Fibroblast of lung (primary cell): ENCODE measurements around the gene ST6GAL2. TPM values are rescaled to one million over a fixed set of nuclear protein-coding genes. Genes with fewer than 3 reads are reported as not detected.
A peak's percentile ranks its signal among the peaks of the same experiment; 100 is the strongest.

ENCODE experiments used
- DNase-seq, 2 donors: peaks; one replicate each; pipeline versions ENCODE4 v3.0.0 to v3.0.0-alpha.2; 2010; ENCODE audit warnings: low read depth in 2 of 2
- H2AFZ ChIP-seq: 2 replicates; pipeline ENCODE4 v1.5.1; 2012; ENCODE audit warnings: low read length, control low read depth, inconsistent platforms
- H3K27ac ChIP-seq: 2 replicates; pipeline ENCODE4 v1.5.1; 2011; ENCODE audit warnings: low read length, control low read depth; ENCODE audit not compliant: insufficient read depth
- H3K27me3 ChIP-seq: 2 replicates; pipeline ENCODE4 v1.5.1; 2011; ENCODE audit warnings: mild to moderate bottlenecking, low read length; ENCODE audit not compliant: control insufficient read depth, insufficient read depth
- H3K36me3 ChIP-seq: 2 replicates; pipeline ENCODE4 v1.5.1; 2011; ENCODE audit warnings: low read length; ENCODE audit not compliant: control insufficient read depth, insufficient read depth
- H3K4me1 ChIP-seq: 2 replicates; pipeline ENCODE4 v1.5.1; 2011; ENCODE audit warnings: low read length; ENCODE audit not compliant: control insufficient read depth, insufficient read depth; ENCODE audit errors: extremely low read depth
- H3K4me2 ChIP-seq: 2 replicates; pipeline ENCODE4 v1.5.1; 2011; ENCODE audit warnings: low read length, control low read depth; ENCODE audit not compliant: insufficient read depth; ENCODE audit errors: extremely low read depth
- H3K4me3 ChIP-seq, 4 experiments: fragments of 200-600 bp in 1 of 4; sonication (generic) in 1 of 4; replicated peaks in 1 of 4; 2 replicates each; pipeline ENCODE4 v1.5.1; 2011 to 2016; ENCODE audit warnings: low read length in 4 of 4, low read depth in 3 of 4, mild to moderate bottlenecking in 3 of 4, control low read depth in 2 of 4, inconsistent platforms in 1 of 4, mixed read lengths in 1 of 4; ENCODE audit not compliant: insufficient read depth in 1 of 4; ENCODE audit errors: control extremely low read depth in 1 of 4
- H3K79me2 ChIP-seq: 2 replicates; pipeline ENCODE4 v1.5.1; 2012; ENCODE audit warnings: mild to moderate bottlenecking, low read length, inconsistent platforms; ENCODE audit not compliant: control insufficient read depth, insufficient read depth
- H3K9ac ChIP-seq: 2 replicates; pipeline ENCODE4 v1.5.1; 2011; ENCODE audit warnings: mild to moderate bottlenecking, low read length, control low read depth; ENCODE audit not compliant: insufficient read depth
- H3K9me3 ChIP-seq: 2 replicates; pipeline ENCODE4 v1.5.1; 2012; ENCODE audit warnings: low read depth, low read length; ENCODE audit not compliant: control insufficient read depth, insufficient read depth
- H4K20me1 ChIP-seq: 2 replicates; pipeline ENCODE4 v1.5.1; 2011; ENCODE audit warnings: low read length; ENCODE audit not compliant: control insufficient read depth, insufficient read depth; ENCODE audit errors: extremely low read depth
- EZH2 ChIP-seq: IDR thresholded peaks from 2 replicates; pipeline ENCODE4 v1.5.1; 2012; ENCODE audit warnings: low read length, control low read depth, mild to moderate bottlenecking; ENCODE audit errors: missing control alignments
- polyA minus RNA-seq: library from RNA; depleted of rRNA, polyadenylated mRNA; stranded (reverse); fragments of >200 nt; gene quantifications from 2 replicates; pipeline ENCODE4 v1.2.3, GENCODE V29; 2011; ENCODE audit warnings: low replicate concordance
- polyA plus RNA-seq, 2 donors: library from polyadenylated mRNA; depleted of rRNA in 1 of 2; stranded (reverse) in 1 of 2; unstranded in 1 of 2; fragments of >200 nt; gene quantifications; 2 replicates each; pipeline ENCODE4 v1.2.1, GENCODE V29; 2011 to 2012; ENCODE audit warnings: missing spikeins in 1 of 2
- total RNA-seq: library from RNA; depleted of rRNA; stranded (reverse); fragments of >200 nt; gene quantifications from 2 replicates; pipeline ENCODE4 v1.2.1, GENCODE V29; 2014
- TF ChIP-seq, protein P1 (sequence below), 2 donors: IDR thresholded peaks in 1 of 2; conservative IDR thresholded peaks in 1 of 2; 1 replicate in 1 of 2; 2 replicates in 1 of 2; pipeline ENCODE4 v1.5.1; 2011 to 2012; ENCODE audit warnings: low read length in 2 of 2, control low read depth in 1 of 2, inconsistent platforms in 1 of 2, low read depth in 1 of 2, mild to moderate bottlenecking in 1 of 2

The ST6GAL2 gene
- total RNA-seq (not detected in 2 replicates), polyA plus RNA-seq (not detected in 2 replicates), polyA minus RNA-seq (not detected in 2 replicates)
- polyA plus RNA-seq (2012), result not detected in 2 replicates

DNA sequence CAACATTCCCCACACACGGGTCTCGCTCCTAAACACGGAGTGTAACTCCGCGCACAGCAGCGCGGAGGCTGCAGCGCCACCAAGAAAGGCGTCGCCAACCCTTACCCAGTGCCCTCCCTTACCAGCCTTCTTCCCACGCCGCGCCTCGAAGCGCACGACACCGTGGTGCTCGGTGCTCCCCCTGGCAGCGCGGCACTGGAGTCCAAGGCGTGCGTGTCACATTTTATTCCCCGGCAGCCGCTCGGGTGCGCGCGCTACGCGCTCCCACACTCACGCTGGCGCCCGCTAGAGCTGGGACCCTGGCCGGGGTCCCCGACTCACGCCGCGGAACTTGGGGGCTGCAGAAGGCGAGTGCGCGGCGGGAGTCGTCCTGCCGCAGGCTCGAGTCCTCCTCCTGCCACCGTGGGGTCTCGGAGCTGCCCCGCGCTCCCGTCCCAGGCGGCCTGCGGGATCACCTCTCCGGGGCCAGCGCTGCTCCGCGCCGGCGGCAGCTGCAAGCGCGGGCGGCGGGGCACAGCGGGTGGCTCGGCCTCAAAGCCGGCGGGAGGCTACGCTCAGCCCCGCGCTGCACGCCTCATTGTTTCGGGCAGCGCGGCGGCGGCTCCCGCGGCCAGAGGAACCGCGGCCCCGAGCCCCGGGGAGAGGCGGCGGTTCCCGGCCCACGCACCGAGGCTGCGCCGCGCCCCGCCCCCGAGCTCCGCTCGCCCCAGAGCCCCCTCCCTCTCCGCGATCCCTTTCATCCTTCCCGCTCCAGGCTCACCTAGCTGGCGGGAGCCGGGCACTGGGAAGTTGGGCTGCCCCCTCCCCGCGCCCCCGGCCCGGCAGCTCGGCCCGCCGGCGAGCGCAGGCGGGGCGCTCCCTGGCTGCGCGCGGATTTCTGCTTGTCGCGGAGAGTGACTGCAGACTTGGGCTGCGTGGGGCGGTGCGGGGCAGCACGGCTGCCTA, at the start of gene ST6GAL2:
ST6GAL2 (minus strand) TSS at position 197 of the 945 bp plus-strand sequence. CDS start 42,190 bp downstream, outside the sequence.
- H3K27ac ChIP-seq, result no peak within 1 kb of the TSS
- no peaks in the 10 kb centered on the region for H3K36me3 ChIP-seq
- DNase-seq, result peak in 1 of 2 donors; percentile 30
- no peak within 1 kb of the TSS for H3K9ac ChIP-seq
- peaks cover 7% of the 10 kb centered on the region for H3K27me3 ChIP-seq
- no peaks in the 10 kb centered on the region for H4K20me1 ChIP-seq
- TF ChIP-seq, protein P1, sequence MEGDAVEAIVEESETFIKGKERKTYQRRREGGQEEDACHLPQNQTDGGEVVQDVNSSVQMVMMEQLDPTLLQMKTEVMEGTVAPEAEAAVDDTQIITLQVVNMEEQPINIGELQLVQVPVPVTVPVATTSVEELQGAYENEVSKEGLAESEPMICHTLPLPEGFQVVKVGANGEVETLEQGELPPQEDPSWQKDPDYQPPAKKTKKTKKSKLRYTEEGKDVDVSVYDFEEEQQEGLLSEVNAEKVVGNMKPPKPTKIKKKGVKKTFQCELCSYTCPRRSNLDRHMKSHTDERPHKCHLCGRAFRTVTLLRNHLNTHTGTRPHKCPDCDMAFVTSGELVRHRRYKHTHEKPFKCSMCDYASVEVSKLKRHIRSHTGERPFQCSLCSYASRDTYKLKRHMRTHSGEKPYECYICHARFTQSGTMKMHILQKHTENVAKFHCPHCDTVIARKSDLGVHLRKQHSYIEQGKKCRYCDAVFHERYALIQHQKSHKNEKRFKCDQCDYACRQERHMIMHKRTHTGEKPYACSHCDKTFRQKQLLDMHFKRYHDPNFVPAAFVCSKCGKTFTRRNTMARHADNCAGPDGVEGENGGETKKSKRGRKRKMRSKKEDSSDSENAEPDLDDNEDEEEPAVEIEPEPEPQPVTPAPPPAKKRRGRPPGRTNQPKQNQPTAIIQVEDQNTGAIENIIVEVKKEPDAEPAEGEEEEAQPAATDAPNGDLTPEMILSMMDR (conservative IDR thresholded peaks at IDR 0.05 in 1 of 2, IDR thresholded peaks at IDR 0.05 in 1 of 2; ENCODE audit: low read depth in 1 of 2, low read length in 2 of 2), result no peak
- peak; percentile 50 for TF ChIP-seq EZH2
- peak within 1 kb of the TSS in 1 of 4 experiments; percentile 35 for H3K4me3 ChIP-seq
- H2AFZ ChIP-seq, result no peak within 1 kb of the TSS
- H3K4me2 ChIP-seq, result peak within 1 kb of the TSS; percentile 25
- H3K79me2 ChIP-seq, result no peaks in the 10 kb centered on the region
- H3K4me1 ChIP-seq, result no peaks in the 10 kb centered on the region
- no peaks in the 10 kb centered on the region for H3K9me3 ChIP-seq

- no peaks in the 10 kb centered on the region for H4K20me1 ChIP-seq
- no peak overlapping the region for H2AFZ ChIP-seq
- H3K9me3 ChIP-seq, result no peaks in the 10 kb centered on the region
- no peak for DNase-seq
- H3K79me2 ChIP-seq, result no peaks in the 10 kb centered on the region
- no peak overlapping the region for H3K9ac ChIP-seq
- no peak overlapping the region for H3K27ac ChIP-seq
- H3K4me2 ChIP-seq, result no peak overlapping the region
- TF ChIP-seq, protein P1 (conservative IDR thresholded peaks at IDR 0.05 in 1 of 2, IDR thresholded peaks at IDR 0.05 in 1 of 2; ENCODE audit: low read depth in 1 of 2, low read length in 2 of 2), result no peak
- TF ChIP-seq EZH2, result no peak
- H3K4me1 ChIP-seq, result no peaks in the 10 kb centered on the region
- H3K27me3 ChIP-seq, result no peaks in the 10 kb centered on the region
- no peak overlapping the region for H3K4me3 ChIP-seq
- no peaks in the 10 kb centered on the region for H3K36me3 ChIP-seq
These were observed 46.7 kb upstream of the ST6GAL2 start for GRCh38 chr2:106932644-106933043.

- H3K9ac ChIP-seq, result no peak overlapping the region
- no peaks in the 10 kb centered on the region for H3K9me3 ChIP-seq
- no peaks in the 10 kb centered on the region for H3K27me3 ChIP-seq
- TF ChIP-seq, protein P1 (conservative IDR thresholded peaks at IDR 0.05 in 1 of 2, IDR thresholded peaks at IDR 0.05 in 1 of 2; ENCODE audit: low read depth in 1 of 2, low read length in 2 of 2), result no peak
- no peak for TF ChIP-seq EZH2
- H3K4me1 ChIP-seq, result no peaks in the 10 kb centered on the region
- DNase-seq, result no peak
- no peaks in the 10 kb centered on the region for H3K79me2 ChIP-seq
- no peaks in the 10 kb centered on the region for H4K20me1 ChIP-seq
- no peak overlapping the region for H2AFZ ChIP-seq
- no peak overlapping the region for H3K4me2 ChIP-seq
- no peak overlapping the region for H3K27ac ChIP-seq
- H3K36me3 ChIP-seq, result no peaks in the 10 kb centered on the region
- no peak overlapping the region for H3K4me3 ChIP-seq
These were observed 45.9 kb upstream of the ST6GAL2 start for GRCh38 chr2:106931717-106932335.
